Stimulated activated CD4-positive, alpha-beta T cell treated with anti-CD3 and anti-CD28 coated beads, Interleukin-1b, Interleukin-23, amount 100 ng/mL, for 48 hours (primary cell): ENCODE results near the gene PGLYRP3.
"Not testable (repeated sequence)": the region's sequence is repeated elsewhere in the genome, so short reads cannot be mapped to it uniquely, and the experiment has no call there.

ENCODE experiments used
- DNase-seq: peaks from one replicate; pipeline ENCODE4 v3.0.0-alpha.2; 2020

Gene PGLYRP3

DNA sequence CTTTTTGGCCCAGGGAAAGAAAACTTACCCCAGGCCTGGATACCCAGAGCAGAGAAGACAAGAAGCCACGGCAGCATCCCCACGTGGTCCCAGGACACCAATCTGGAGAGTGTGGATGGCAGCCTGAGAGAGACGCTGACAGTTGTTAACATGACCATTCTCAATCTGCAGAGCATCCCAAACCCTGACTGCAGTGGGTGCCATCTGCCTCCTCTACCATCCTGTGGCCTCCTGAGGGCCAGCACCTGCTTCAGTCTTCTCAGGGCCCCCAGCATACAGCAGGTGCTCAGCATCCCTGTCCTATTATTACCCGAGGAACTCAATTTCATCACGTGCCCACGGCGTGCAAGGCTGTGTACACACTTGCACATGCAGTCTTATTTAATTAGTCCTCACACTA lies 35.1 kb upstream of the PGLYRP3 start:
- DNase-seq: no peak

DNA sequence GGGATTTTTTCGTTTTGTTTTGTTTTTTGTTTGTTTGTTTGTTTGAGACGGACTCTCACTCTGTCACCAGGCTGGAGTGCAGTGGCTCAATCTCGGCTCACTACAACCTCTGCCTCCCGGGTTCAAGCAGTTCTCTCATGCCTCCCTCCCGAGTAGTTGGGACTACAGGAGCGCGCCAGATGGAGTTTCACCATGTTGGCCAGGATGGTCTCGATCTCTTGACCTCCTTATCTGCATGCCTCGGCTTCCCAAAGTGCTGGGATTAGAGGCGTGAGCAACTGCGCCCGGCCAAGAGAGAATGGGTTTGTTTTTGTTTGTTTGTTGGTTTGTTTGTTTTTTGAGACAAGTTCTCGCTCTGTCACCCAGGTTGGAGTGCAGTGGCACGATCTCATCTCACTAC lies 34.3 kb upstream of the PGLYRP3 start:
- DNase-seq: not testable (repeated sequence)

DNA sequence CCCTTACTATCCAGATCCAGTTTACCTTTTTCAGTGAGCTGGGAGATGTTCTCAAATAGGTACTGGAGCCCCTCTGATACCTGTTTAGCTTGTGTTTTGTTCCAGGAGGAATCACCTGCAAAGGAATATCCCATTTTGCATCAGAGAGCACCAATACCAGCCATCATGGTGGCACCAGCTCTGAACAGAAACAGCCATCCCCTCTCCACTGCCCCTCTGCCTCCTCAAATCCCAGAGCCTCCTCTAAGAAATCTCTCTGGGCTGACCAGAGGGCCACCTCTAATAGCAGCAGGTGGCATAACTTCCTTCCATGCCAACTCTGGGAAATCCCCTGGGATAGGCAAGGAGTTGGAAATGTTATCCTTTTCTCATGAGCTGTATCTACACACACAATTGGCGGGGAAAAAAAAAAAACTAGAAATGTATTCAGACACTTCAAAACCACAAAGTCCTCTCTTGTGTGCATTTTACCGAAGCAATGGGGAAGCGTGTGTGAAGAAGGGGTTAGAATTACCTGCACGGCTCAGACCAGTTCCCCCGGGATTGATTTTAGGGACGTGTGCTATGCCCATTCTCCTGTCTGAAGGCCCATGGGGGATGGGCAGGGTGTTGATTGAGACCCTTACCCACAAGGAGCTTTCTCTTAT lies 33.4 kb upstream of the PGLYRP3 start:
- DNase-seq: no peak

DNA sequence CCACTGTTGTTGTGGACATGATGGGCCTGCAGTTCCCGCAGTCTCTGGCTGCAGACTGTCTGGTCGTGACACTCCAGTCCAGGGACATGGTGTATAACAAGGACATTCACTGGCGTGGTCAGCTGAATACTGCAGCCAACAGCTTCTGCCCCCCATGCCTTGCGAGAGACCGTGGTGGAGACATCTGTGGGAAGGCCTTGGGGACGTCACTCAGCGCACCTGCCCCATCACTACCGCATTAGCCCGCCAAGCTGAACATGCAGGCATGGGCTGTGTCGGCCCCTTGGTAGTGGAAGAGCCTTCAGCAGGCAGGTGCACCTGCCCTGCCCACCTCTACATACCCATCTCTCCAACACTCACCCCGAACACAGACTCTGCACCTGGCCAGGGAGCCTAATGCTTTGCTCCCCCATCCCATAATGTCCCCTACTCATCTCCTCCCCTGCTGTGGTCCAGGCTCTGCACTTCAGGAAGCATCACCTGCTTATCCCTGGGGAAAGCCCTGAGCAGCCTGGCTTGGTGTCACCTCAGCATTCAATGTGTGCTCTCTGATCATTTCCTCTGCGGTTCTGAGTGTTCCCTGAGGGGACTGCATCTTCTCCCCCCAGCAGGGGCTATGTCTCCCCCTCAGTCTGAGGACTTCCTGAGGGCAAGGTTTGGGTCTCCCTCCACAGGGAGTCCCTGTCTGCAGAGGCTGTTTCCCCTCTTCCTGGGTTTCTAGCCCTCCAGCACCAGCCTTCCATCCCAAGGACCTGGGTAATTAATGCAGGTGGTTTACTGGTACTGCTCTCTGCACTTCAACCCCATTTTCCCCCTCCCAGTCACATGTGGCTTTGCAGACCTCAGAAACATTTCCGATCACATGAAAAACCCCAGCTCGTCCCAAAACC lies 32.7 kb upstream of the PGLYRP3 start:
- no peak for DNase-seq

DNA sequence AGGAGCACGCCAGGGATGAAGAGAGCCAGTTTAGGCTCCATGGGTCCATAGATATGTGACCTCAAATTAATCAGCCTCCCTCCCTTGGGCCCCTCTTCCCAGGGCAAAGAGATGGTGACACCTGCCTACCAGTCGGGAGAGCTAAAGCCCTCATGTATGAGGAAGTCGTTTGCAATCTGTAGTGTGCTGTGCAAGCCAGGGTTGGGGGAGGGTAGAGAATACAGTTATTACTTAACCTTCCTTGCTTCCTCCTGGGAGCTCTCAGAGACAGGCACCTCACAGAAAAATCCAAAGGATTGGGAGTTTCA lies 31.9 kb upstream of the PGLYRP3 start:
- no peak for DNase-seq

DNA sequence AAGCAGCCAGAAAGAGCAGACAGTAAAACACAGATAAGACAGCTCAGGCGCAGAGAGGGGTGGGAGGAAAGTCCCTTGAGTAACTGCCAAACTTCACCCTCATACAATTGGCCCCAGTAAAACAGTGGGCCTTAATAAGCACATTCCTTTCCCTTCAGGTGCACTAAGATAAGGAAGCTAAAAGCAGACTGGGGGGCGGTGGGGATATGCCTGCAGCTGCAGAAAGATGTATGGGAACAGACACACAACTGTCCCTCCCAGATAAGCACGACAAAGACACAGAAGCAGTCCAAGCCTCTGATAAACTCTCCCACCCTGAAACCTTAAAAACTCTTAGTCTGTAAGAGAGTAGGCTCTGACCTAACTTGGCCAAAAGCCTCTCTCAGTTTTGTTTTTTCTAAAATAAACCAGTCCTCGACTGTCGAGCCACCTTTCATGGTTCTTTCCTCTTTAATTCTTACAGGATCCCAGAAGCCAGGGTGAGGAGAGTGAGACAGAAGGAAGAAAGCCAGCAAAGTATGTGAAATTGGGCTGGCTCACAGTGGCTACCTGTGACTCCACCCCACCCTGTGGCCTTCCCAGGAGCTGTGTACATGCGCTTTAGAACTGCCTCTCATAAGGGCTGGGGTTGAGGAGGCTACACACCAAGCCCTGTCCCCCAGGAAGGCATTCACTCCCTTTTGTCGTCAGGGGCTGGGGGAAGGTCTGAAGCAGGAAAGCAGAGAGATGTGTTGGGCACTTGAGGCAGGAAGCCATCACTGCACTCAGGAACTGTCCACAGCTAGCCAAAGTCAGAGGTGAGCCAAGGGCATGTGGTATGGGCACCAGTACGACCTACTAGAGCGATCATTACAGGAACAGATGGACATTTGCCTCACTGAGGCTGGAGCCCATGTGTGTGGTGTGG lies 31.3 kb upstream of the PGLYRP3 start:
- DNase-seq: no peak

DNA sequence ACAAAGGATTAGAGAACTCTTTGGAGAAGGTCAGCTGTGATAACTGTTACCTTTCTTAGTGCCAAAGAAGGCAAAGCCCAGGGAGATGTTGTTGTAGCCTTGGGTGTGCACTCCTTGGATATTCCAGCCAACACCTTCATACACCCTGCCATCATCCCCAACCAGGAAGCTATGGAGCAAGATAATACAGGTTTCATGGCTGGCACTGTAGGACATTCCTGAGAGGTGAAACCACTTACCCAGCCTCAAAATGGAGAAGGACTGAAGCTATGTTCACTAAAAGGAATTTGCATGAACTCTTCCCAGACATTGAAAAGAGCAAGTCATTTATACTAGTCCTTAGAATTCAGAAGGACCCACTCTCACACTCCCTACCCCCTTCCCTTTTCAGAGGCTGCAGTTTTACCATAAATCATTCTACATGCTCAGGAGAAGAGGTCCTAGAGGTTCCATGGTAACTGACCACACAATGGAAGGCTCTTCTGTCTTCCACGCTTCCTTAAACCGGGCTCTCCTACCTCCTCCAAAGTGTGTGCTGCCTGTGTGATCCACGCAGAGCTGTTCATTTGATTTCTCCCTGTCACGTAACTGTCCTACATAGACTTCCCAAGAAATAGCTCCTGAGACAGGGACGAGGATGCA lies 30.4 kb upstream of the PGLYRP3 start:
- DNase-seq: no peak

DNA sequence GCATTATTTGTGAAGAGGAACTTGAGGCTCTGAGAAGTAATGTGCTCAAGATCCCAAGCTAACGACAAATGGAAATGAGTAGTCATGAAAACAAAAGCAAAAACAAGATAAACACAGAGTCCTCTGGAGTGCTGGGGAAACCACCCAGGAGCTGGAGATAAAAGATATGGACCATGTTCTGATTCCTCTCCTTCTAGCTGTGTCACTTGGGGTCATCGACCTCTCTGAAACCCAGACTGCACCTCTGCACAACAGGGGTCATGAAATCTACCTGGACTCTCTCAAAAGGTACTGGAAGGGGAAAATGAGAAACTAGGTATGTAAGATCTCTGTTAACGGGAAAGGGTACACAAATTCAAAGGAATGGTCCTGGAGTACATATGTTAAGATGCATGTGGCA lies 29.4 kb upstream of the PGLYRP3 start:
- DNase-seq: no peak

DNA sequence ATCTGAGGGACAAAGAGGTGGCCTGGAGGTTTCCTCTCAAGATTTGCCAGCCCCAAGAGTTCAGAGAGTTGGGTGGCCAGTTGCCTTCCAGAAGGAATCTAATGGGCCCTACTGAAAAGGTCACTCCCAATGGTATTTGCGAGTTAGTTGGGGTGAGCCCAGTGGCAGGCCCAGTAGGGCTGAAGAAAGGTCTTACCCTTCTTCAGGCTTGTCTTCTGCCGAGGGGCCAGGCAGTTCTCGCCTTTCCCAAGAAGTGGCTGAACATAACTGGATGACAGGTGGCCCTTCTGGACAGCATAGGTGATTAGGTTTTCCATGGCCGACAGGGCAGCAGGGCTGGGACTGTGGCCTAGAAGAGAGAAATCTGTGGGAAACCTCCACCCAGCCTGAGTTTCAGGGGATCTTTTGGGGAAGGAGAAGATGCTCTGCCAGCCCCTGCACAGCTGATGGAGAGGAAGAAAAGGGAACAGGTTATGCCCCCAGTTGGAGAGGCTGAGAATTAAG lies 28.7 kb upstream of the PGLYRP3 start:
- DNase-seq: no peak

DNA sequence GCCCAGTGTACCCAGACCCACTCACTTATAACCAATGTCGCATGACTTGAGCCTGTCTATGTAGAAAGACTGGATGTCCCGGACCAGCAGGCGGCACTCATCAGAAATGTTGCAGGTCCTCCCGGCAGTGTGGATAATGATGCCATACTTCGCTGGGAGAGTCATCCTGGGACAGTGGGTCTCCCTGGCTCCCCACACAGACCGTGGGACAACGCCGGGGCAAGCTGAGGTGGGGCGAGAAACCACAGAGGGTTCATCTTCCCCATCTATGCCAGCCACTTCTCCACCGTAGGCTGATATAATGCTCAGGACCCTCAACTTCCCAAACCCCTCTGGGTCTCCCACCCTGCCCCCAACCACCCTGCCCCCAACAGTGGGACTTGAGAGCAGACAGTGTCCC lies 27.6 kb upstream of the PGLYRP3 start:
- DNase-seq: no peak

DNA sequence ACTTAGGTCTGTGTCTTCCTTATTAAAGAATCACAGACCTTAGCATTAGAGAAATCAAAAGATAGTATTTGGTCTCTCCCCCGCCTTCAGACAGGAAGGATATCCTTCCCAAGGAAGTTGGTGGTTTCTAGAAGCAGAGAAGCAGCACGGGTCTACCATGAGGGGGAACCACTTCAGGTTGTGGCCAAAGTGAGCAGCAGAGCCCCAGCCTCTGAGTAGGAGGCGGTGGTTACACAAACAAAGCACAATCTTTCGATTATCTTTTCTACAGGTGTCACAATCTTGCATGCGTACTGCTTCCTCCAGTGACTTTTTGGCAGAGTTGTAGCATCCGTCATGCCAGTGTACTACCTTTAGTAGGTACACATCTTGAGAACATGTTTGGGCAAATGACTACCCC lies 27.1 kb upstream of the PGLYRP3 start:
- no peak for DNase-seq

DNA sequence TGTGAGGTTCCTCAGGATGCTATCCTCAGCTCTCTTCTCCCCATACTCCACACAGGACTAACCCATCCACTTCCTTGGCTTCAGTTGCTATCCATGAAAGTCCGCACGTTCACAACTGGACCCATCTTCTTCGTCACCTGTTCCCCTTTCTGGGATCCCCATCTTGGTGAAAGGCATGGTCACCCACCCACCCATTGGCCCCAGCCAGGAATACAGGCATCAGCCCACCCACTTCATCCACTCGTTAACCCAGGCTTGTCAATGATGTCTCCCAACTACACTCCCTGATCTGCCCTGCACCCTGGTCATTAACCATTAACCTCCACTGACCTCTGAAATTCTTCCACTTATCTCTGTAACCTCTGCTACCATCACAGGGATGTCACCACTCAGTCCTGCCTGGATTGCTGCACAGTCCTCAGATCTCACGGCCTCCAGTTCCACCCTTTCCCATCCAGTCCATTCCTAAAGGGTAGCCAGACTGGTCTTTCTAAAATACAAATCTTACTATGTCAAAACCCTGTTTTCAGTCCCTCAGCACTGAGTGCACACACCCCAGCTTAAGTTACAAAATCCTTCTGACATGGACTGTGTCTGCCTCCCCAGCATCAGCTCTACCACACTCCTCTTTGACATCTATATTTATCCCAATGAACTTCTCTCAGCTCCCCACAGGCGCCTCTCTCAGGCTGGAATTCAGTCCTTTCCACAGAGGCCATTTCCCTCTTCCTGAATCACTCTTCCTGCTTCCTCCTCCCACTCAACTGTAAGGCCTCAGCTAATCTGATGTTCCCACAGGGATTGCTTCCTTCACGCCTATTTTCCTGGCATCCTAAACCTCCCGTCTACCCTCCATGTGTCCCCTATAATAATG lies 25.5 kb upstream of the PGLYRP3 start:
- no peak for DNase-seq

DNA sequence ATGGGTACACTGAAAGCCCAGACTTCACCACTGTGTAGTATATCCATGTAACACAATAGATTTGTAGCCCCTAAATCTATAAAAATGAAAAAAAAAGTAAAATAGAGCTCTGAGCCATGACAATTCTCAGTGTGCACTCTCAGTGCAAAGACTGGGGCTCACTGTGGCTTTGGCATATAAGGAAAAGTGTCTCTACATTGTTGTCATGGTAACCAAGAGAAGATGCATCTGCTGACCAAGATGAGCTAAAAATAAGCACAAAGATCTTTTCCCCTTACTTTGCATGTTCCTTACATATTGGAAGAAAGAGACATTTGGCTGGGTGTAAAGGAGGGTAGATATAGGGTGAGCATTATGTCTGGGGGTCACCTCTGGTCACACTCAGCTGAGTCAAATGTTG lies 23.9 kb upstream of the PGLYRP3 start:
- DNase-seq: no peak

DNA sequence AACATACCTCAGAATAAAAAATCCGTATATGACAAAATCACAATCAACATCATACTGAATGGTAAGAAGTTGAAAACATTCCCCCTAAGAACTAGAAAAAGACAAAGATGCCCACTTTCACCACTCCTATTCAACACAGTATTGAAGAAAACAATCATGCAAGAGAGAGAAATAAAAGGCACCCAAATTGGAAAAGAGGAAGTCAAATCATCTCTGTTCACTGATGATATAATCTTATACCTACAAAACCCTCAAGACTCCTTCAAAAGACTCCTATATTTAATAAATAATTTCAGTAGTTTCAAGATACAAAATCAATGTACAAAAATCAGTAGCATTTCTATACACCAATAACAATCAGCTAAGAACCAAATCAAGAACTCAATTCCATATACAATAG lies 21.1 kb upstream of the PGLYRP3 start:
- no peak for DNase-seq

DNA sequence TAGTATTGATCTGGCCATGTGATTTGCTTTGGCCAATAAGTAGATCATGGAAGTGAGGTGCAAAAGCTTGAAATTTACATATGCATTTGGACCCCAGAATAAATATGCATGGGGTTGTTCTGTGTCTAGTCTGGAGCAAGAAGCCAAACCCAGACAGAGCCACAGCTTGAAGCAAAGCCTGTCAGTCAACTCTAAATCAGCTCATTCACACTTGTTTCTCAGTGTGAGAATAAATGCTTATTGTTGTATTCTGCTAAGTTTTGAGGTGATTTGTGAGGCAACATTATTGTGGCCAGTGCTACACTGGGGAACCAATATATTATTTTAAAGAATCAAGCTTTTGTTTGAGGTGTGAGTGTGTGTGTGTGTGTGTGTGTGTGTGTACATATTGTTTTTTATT lies 12.2 kb upstream of the PGLYRP3 start:
- DNase-seq: no peak

DNA sequence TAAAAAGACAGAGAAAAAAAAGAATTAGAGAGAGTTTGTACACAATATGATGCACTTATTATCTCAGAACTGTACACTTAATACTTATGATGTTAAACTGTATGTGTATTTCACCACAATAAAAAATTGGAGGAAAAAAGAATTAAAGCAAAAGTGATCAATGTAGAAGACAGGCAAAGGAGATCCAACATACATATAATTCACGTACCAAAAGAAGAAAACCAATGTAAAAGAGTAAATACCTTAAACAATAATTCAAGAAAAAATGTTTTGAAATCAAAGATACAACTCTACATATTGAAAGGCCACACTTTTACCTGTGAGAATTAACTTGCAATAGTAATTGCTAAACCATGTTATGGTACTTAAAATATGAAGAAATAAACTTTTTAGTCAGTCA lies 9.8 kb upstream of the PGLYRP3 start:
- no peak for DNase-seq

DNA sequence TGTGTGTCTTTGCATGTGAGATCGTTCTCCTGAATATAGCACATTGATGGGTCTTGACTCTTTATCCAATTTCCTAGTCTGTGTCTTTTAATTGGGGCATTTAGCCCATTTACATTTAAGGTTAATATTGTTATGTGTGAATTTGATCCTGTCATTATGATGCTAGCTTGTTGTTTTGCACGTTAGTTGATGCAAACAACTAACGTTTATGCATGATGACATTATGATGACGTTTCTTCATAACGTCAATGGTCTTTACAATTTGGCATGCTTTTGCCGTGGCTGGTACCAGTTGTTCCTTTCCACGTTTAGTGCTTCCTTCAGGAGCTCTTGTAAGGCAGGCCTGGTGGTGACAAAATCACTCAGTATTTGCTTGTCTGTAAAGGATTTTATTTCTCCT lies 5.4 kb upstream of the PGLYRP3 start:
- not testable (repeated sequence) for DNase-seq

DNA sequence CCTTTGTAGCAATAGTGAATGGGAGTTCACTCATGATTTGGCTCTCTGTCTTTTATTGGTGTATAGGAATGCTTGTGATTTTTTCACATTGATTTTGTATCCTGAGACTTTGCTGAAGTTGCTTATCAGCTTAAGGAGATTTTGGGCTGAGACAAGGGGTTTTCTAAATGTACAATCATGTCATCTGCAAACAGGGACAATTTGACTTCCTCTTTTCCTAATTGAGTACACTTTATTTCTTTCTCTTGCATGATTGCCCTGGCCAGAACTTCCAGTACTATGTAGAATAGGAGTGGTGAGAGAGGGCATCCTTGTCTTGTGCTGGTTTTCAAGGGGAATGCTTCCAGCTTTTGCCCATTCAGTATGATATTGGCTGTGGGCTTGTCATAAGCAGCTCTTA lies 3.3 kb upstream of the PGLYRP3 start:
- DNase-seq: not testable (repeated sequence)

DNA sequence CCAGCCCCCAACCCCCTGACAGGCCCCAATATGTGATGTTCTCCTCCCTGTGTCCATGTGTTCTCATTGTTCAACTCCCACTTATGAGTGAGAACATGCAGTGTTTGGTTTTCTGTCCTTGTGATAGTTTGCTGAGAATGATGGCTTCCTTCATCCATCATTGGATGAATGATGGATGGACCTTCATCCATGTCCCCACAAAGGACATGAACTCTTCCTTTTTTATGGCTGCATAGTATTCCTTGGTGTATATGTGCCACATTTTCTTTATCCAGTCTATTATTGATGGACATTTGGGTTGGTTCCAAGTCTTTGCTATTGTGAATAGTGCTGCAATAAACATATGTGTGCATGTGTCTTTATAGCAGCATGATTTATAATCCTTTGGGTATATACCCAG lies 1.6 kb upstream of the PGLYRP3 start:
- DNase-seq: not testable (repeated sequence)

DNA sequence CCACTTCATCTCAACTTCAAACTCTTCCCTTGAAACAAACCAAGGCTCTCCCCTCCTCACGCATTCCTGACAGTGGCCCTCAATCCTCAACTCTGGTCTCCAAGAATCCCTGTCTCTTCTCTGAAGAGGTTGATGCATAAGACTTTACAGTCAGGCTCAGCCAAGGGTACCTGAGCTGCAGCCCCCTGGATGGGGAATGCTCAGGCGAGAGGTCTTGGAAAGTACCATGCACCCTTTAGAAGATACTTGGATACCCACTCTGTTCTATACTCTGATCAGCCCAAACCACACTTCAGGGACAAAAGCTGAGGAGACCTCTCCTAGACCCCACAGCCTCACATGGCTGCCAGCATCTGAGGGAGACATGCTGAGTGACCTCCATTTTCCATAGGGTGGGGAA lies 536 bp upstream of the PGLYRP3 start:
- no peak for DNase-seq

DNA sequence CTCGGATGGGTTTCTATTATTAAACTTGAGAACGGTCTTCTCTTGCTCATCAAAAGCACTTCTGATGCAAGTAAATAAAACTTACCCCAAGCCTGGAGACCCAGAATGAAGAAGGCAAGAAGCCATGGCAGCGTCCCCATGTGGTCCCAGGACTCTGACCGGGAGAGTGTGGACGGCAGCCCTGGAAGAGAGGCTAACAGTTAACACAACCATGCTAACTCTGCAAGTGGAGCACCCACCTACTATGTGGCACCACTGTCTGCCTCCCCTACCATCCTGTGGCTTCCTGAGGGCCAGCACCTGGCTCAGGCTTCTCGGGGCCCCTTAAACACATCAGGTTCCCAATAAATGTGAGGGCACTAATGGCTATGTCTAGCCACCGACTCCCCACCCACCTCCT lies 2.2 kb downstream of the PGLYRP3 start:
- DNase-seq: no peak

DNA sequence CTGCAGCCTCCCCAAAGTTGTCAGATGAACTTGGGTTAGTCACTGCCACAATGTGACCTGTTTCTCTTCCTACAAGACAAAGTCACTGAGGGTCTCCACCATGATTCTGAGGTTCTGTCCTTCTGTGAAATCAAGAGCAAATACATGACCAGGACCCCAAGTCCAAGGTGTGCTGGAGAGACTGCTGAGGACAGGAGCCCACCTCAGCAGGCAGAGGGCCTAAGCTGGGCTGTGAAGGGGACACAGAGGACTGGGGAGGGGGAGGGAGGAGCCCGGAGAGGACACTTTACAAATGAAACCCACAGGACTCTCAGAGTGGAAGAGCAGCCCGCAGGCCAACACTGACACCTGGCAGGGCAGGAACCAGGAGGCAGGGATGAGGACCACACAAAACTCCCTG lies 3.3 kb downstream of the PGLYRP3 start:
- DNase-seq: no peak
